ENCODE results near the gene NCOA1.

NCOA1 gene

DNA sequence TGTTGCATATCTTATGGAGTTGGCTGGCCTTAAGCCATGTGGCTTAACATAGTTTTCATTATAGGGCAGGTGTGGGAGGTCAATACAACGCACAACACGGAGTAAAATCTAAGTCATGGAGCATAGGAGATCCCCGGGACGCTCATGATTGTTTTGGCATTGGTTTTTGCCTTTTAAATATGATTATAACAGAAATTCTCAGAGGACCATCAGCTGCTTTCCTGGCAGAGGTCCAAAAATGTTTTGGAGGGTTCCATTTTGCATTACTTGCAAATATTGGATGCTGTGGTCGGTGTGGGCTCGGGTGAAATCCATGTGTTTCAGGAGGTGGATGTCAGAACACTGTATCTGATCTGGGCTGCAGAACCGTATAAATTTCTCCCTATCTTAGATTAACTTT, 3.4 kb downstream of the NCOA1 start:
- Histone ChIP-seq H3K4me3 (ENCODE audit: insufficient read length, low read depth) (no peak overlapping the region), H3K36me3 (ENCODE audit: insufficient read depth, insufficient read length, low read length) (no peaks in the 10 kb centered on the region), H3K27me3 (ENCODE audit: insufficient read depth, insufficient read length) (peaks cover 41% of the 10 kb centered on the region), H3K9ac (ENCODE audit: insufficient read length, low read depth) (no peak overlapping the region), H3K4me1 (ENCODE audit: insufficient read depth, insufficient read length) (peaks cover 3% of the 10 kb centered on the region), H3K9me3 (ENCODE audit: insufficient read depth, low read length) (no peaks in the 10 kb centered on the region)
- TF ChIP-seq YY1 (IDR thresholded peaks at IDR 0.05; ENCODE audit: insufficient read depth, insufficient read length): no peak
- TF ChIP-seq ZNF274 (IDR thresholded peaks at IDR 0.05; ENCODE audit: low read depth, low read length): no peak
- TF ChIP-seq SUZ12 (IDR thresholded peaks at IDR 0.05; ENCODE audit: extremely low read depth, insufficient read depth, insufficient read length): no peak
- DNase-seq (ENCODE audit: low read depth, low spot score): no peak

- Histone ChIP-seq H3K4me3 (ENCODE audit: insufficient read length, low read depth) (no peak overlapping the region), H3K27me3 (ENCODE audit: insufficient read depth, insufficient read length) (peaks cover 32% of the 10 kb centered on the region), H3K36me3 (ENCODE audit: insufficient read depth, insufficient read length, low read length) (no peaks in the 10 kb centered on the region), H3K9me3 (ENCODE audit: insufficient read depth, low read length) (no peaks in the 10 kb centered on the region), H3K9ac (ENCODE audit: insufficient read length, low read depth) (no peak overlapping the region), H3K4me1 (ENCODE audit: insufficient read depth, insufficient read length) (peaks cover 3% of the 10 kb centered on the region)
- no peak for DNase-seq (ENCODE audit: low read depth, low spot score)
- TF ChIP-seq SUZ12 (IDR thresholded peaks at IDR 0.05; ENCODE audit: extremely low read depth, insufficient read depth, insufficient read length): no peak
- no peak for TF ChIP-seq ZNF274 (IDR thresholded peaks at IDR 0.05; ENCODE audit: low read depth, low read length)
- TF ChIP-seq YY1 (IDR thresholded peaks at IDR 0.05; ENCODE audit: insufficient read depth, insufficient read length): no peak
Measured at GRCh38 chr2:24495451-24495850, 4.4 kb downstream of the NCOA1 start.

DNA sequence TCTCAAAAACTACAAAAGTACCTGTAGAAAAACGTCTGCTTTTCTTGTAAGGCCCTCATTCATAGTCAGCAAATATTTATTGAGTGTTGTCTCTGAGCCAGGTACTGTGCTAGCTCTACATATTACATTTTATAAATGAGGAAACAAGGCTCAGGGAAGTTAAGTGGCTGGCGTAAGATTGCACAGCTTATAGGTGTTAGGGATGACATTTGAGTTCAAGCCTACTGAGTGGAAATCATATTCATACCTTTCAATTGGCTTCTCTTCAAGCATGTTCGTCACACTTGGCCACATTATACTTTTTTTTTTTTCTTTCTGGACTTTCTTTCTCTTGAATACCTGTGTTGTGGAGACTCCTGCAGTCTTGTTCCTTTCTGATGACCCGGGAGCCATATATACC, 5.9 kb downstream of the NCOA1 start:
- no peaks in the 10 kb centered on the region for H3K9me3 ChIP-seq (ENCODE audit: insufficient read depth, low read length)
- DNase-seq (ENCODE audit: low read depth, low spot score): no peak
- no peaks in the 10 kb centered on the region for H3K36me3 ChIP-seq (ENCODE audit: insufficient read depth, insufficient read length, low read length)
- no peak for TF ChIP-seq YY1 (IDR thresholded peaks at IDR 0.05; ENCODE audit: insufficient read depth, insufficient read length)
- no peak for TF ChIP-seq ZNF274 (IDR thresholded peaks at IDR 0.05; ENCODE audit: low read depth, low read length)
- TF ChIP-seq SUZ12 (IDR thresholded peaks at IDR 0.05; ENCODE audit: extremely low read depth, insufficient read depth, insufficient read length): no peak
- peaks cover 3% of the 10 kb centered on the region for H3K4me1 ChIP-seq (ENCODE audit: insufficient read depth, insufficient read length)
- H3K27me3 ChIP-seq (ENCODE audit: insufficient read depth, insufficient read length): peaks cover 27% of the 10 kb centered on the region
- no peak overlapping the region for H3K9ac ChIP-seq (ENCODE audit: insufficient read length, low read depth)
- H3K4me3 ChIP-seq (ENCODE audit: insufficient read length, low read depth): no peak overlapping the region

DNA sequence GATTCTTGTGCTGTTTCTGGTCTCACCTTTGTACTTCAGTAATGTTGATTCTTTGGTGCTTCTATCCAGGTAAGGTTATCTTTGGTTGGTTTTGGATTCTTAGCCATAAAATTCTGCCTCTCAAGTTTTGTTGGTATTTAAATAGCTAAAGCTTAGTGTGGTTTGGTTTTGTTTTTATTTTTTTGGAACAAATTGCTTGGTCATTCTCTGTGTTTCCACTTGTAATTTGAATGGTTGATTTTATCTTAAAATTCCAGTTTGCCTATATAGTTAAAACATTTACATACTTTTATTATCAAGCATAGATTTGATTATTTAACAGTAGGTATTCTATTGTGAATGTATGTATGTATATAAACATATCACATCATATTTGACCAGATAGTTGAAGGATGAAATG, 6.6 kb downstream of the NCOA1 start:
- no peak for DNase-seq (ENCODE audit: low read depth, low spot score)
- no peaks in the 10 kb centered on the region for H3K9me3 ChIP-seq (ENCODE audit: insufficient read depth, low read length)
- peaks cover 20% of the 10 kb centered on the region for H3K27me3 ChIP-seq (ENCODE audit: insufficient read depth, insufficient read length)
- no peak overlapping the region for H3K9ac ChIP-seq (ENCODE audit: insufficient read length, low read depth)
- no peak overlapping the region for H3K4me3 ChIP-seq (ENCODE audit: insufficient read length, low read depth)
- no peaks in the 10 kb centered on the region for H3K36me3 ChIP-seq (ENCODE audit: insufficient read depth, insufficient read length, low read length)
- H3K4me1 ChIP-seq (ENCODE audit: insufficient read depth, insufficient read length): no peaks in the 10 kb centered on the region
- TF ChIP-seq SUZ12 (IDR thresholded peaks at IDR 0.05; ENCODE audit: extremely low read depth, insufficient read depth, insufficient read length) (no peak), YY1 (IDR thresholded peaks at IDR 0.05; ENCODE audit: insufficient read depth, insufficient read length) (no peak), ZNF274 (IDR thresholded peaks at IDR 0.05; ENCODE audit: low read depth, low read length) (no peak)

GRCh38 chr2:24498121-24498520, 7.1 kb downstream of the NCOA1 start:
- Histone ChIP-seq H3K4me3 (ENCODE audit: insufficient read length, low read depth) (no peak overlapping the region), H3K9ac (ENCODE audit: insufficient read length, low read depth) (no peak overlapping the region), H3K9me3 (ENCODE audit: insufficient read depth, low read length) (no peaks in the 10 kb centered on the region), H3K4me1 (ENCODE audit: insufficient read depth, insufficient read length) (no peaks in the 10 kb centered on the region), H3K36me3 (ENCODE audit: insufficient read depth, insufficient read length, low read length) (no peaks in the 10 kb centered on the region), H3K27me3 (ENCODE audit: insufficient read depth, insufficient read length) (peaks cover 16% of the 10 kb centered on the region)
- DNase-seq (ENCODE audit: low read depth, low spot score): no peak
- TF ChIP-seq YY1 (IDR thresholded peaks at IDR 0.05; ENCODE audit: insufficient read depth, insufficient read length) (no peak), ZNF274 (IDR thresholded peaks at IDR 0.05; ENCODE audit: low read depth, low read length) (no peak), SUZ12 (IDR thresholded peaks at IDR 0.05; ENCODE audit: extremely low read depth, insufficient read depth, insufficient read length) (no peak)

DNA sequence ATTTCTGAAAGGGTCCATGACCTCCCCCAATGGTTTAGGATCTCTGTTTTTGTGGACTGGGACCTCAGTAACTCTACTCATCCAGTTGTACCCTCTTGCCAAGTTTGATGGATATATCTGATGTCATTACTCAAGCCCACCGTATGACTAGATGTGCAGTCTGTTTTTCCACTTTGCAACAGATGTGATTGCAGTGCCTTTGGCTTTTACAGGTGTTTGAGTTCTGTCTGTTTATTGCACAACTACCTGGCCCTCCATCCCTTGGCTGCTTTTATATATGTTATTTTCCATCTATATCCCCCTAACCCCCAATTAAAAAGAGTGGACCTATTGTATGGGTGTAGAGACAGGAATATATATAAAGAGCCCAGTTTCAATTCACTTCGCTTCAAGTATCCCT, 10.8 kb downstream of the NCOA1 start:
- no peak for DNase-seq (ENCODE audit: low read depth, low spot score)
- Histone ChIP-seq H3K27me3 (ENCODE audit: insufficient read depth, insufficient read length) (no peaks in the 10 kb centered on the region), H3K4me1 (ENCODE audit: insufficient read depth, insufficient read length) (no peaks in the 10 kb centered on the region), H3K36me3 (ENCODE audit: insufficient read depth, insufficient read length, low read length) (no peaks in the 10 kb centered on the region), H3K9ac (ENCODE audit: insufficient read length, low read depth) (no peak overlapping the region), H3K9me3 (ENCODE audit: insufficient read depth, low read length) (no peaks in the 10 kb centered on the region), H3K4me3 (ENCODE audit: insufficient read length, low read depth) (no peak overlapping the region)
- TF ChIP-seq ZNF274 (IDR thresholded peaks at IDR 0.05; ENCODE audit: low read depth, low read length) (no peak), SUZ12 (IDR thresholded peaks at IDR 0.05; ENCODE audit: extremely low read depth, insufficient read depth, insufficient read length) (no peak), YY1 (IDR thresholded peaks at IDR 0.05; ENCODE audit: insufficient read depth, insufficient read length) (no peak)

- Histone ChIP-seq H3K4me1 (ENCODE audit: insufficient read depth, insufficient read length) (no peaks in the 10 kb centered on the region), H3K4me3 (ENCODE audit: insufficient read length, low read depth) (no peak overlapping the region), H3K36me3 (ENCODE audit: insufficient read depth, insufficient read length, low read length) (no peaks in the 10 kb centered on the region), H3K9ac (ENCODE audit: insufficient read length, low read depth) (no peak overlapping the region), H3K9me3 (ENCODE audit: insufficient read depth, low read length) (no peaks in the 10 kb centered on the region), H3K27me3 (ENCODE audit: insufficient read depth, insufficient read length) (no peaks in the 10 kb centered on the region)
- DNase-seq (ENCODE audit: low read depth, low spot score): no peak
- no peak for TF ChIP-seq YY1 (IDR thresholded peaks at IDR 0.05; ENCODE audit: insufficient read depth, insufficient read length)
- no peak for TF ChIP-seq SUZ12 (IDR thresholded peaks at IDR 0.05; ENCODE audit: extremely low read depth, insufficient read depth, insufficient read length)
- no peak for TF ChIP-seq ZNF274 (IDR thresholded peaks at IDR 0.05; ENCODE audit: low read depth, low read length)
Measured at GRCh38 chr2:24505534-24506275, 14.7 kb downstream of the NCOA1 start.

Data from NT2/D1 (cell line).